Kidney (tissue), 14 donors: ENCODE measurements around the gene SLC43A1. TPM values are rescaled to one million over a fixed set of nuclear protein-coding genes. Genes with fewer than 3 reads are reported as not detected.

Experiments used
- DNase-seq, 5 donors: peaks; one replicate each; pipeline ENCODE4 v3.0.0-alpha.2; 2013 to 2020
- FAIRE-seq: peaks from 2 replicates; lab custom pipeline; 2012; peaks lifted over from hg19 to GRCh38; lab: Jason Lieb, UNC
- H3K27ac ChIP-seq, 2 donors: one replicate each; pipeline ENCODE4 v1.7.0; 2013; ENCODE audit warnings: low read depth in 2 of 2, low read length in 2 of 2, inconsistent platforms in 1 of 2
- H3K27me3 ChIP-seq: one replicate; pipeline ENCODE4 v1.7.1; 2013; ENCODE audit warnings: low read length, inconsistent platforms; ENCODE audit not compliant: control insufficient read depth, insufficient read depth
- H3K36me3 ChIP-seq, 3 donors: one replicate each; pipeline versions ENCODE4 v1.7.0 to v1.7.1; 2013; ENCODE audit warnings: low read length in 3 of 3, control low read depth in 1 of 3, inconsistent platforms in 1 of 3; ENCODE audit not compliant: insufficient read depth in 3 of 3, control insufficient read depth in 2 of 3
- H3K4me1 ChIP-seq, 3 donors: one replicate each; pipeline versions ENCODE4 v1.7.0 to v1.7.1; 2013; ENCODE audit warnings: low read length in 3 of 3, inconsistent platforms in 1 of 3, low read depth in 1 of 3; ENCODE audit not compliant: control insufficient read depth in 2 of 3, insufficient read depth in 2 of 3
- H3K4me3 ChIP-seq, 3 donors: one replicate each; pipeline versions ENCODE4 v1.7.0 to v1.8.1; 2013; ENCODE audit warnings: low read length in 3 of 3, control low read depth in 1 of 3, inconsistent platforms in 1 of 3
- H3K9ac ChIP-seq, 3 donors: one replicate each; pipeline versions ENCODE4 v1.7.0 to v1.7.1; 2013; ENCODE audit warnings: low read length in 3 of 3, control low read depth in 1 of 3, inconsistent platforms in 1 of 3
- H3K9me3 ChIP-seq, 3 donors: one replicate each; pipeline versions ENCODE4 v1.7.0 to v1.7.1; 2013; ENCODE audit warnings: low read length in 3 of 3, control low read depth in 1 of 3, inconsistent platforms in 1 of 3; ENCODE audit not compliant: control insufficient read depth in 2 of 3, insufficient read depth in 1 of 3
- intact Hi-C: fragments of 100-400 bp; cut with DNase I; formaldehyde crosslinking; loops from one replicate; pipeline ENCODE4 v1.11.1; 2022
- polyA plus RNA-seq: library from polyadenylated mRNA; stranded (reverse); fragments of 350-450 nt; fragmentation: Illumina TruSeq; extraction: RNeasy Lipid Tissue Mini Kit (QIAGEN cat#74804); gene quantifications from one replicate; pipeline ENCODE4 v1.2.3, GENCODE V29; 2014; ENCODE audit warnings: low read depth, low replicate concordance; ENCODE audit not compliant: insufficient read depth
- total RNA-seq: library from RNA; stranded (reverse); fragmentation: NEBNext Ultra II Directional; extraction: Animal tissue kit (Norgen Biotek cat#: 25700); gene quantifications from one replicate; pipeline ENCODE4 v1.2.1, GENCODE V29; 2021
- TF ChIP-seq, protein P1 (sequence below): IDR thresholded peaks from 3 replicates; pipeline ENCODE4 v1.5.1; 2012; ENCODE audit warnings: mild to moderate bottlenecking, moderate library complexity, borderline replicate concordance; ENCODE audit not compliant: insufficient read depth; ENCODE audit errors: extremely low read depth
- donor health status: control.
- donor health status: control.
- donor health status: control.
- donor health status: control.
- donor health status: control.
- donor health status: DM: yes; HTN: yes; CAD: no.
- donor health status: Normal renal cell carcinoma (clear cell type).

SLC43A1 gene
- total and polyA plus RNA-seq, 2 donors from 2014 or later, result 4.1 to 16.6 TPM

DNA sequence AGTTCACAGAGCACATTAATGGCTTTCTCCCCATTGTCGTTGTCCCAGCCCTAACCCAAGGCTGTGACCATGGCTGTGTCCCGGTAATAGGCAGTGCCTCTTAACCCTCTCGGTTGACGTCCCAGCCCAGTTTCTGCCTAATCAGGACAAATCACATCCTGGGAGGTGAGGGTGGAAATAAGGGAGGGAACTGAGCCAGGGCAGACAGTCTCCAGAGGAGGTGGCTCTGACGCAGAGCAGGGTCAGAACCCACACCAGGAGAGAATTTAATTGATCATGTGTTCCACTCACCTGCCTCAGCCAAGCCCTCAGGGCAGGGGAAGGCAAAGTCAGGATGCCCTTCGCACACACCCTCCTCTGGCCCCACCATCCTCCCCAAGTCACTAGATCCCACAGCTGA lies 17.0 kb downstream of the SLC43A1 start:
- Histone ChIP-seq H3K9me3 (no peaks in the 10 kb centered on the region), H3K4me3 (no peak overlapping the region), H3K27me3 (no peaks in the 10 kb centered on the region), H3K9ac (no peak overlapping the region), H3K27ac (no peak overlapping the region), H3K4me1 (peaks cover 0 to 16% (median 12%) of the 10 kb centered on the region in 3 donors), H3K36me3 (no peaks in the 10 kb centered on the region)
- no peak for FAIRE-seq
- TF ChIP-seq, protein P1, sequence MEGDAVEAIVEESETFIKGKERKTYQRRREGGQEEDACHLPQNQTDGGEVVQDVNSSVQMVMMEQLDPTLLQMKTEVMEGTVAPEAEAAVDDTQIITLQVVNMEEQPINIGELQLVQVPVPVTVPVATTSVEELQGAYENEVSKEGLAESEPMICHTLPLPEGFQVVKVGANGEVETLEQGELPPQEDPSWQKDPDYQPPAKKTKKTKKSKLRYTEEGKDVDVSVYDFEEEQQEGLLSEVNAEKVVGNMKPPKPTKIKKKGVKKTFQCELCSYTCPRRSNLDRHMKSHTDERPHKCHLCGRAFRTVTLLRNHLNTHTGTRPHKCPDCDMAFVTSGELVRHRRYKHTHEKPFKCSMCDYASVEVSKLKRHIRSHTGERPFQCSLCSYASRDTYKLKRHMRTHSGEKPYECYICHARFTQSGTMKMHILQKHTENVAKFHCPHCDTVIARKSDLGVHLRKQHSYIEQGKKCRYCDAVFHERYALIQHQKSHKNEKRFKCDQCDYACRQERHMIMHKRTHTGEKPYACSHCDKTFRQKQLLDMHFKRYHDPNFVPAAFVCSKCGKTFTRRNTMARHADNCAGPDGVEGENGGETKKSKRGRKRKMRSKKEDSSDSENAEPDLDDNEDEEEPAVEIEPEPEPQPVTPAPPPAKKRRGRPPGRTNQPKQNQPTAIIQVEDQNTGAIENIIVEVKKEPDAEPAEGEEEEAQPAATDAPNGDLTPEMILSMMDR, result no peak
- intact Hi-C loops, result no loop called here
- DNase-seq, result no peak

DNA sequence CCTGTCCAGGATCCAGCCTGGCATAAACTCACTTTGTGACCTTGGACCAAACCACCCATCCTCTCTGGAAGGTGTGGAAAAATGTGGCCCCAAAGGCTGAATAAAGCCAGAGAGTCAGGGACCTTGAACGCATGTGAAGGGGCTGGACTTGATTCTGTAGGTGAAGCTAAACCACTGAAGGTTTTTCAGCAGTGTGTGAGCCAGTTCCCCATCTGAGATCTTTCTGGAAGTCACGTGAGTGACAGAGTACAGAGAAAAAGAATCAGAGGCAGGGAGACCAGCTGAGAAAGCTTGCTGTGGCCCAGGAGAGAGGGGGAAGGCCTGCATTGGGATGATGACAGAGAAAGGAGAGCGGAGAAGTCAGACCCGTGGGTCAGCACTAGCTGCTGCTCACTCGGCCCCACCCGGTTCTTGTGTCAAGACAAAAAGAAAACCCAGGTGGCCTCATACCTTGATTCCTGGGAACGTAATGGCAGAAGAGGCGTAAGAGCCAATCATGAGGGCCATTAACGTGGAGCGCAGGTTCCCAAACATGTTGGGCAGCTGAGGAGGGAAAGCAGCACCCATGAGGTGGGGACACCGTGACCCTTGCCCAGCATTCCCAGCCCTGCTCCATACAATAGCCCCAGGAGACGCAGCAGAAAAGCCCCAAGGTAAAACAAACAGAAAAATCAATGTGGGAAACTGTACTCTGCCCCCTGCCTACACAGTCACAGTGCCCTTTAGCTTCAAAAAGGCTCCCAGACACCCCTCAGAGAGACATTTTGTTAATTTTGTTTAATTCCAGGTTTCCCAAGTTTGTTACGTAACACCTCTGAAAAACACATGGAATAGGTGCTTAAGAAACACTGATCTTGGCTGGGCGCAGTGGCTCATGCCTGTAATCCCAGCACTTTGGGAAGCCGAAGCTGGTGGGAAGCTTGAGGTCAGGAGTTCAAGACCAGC lies 17.9 kb downstream of the SLC43A1 start:
- Histone ChIP-seq H3K9ac (no peak overlapping the region), H3K4me3 (no peak overlapping the region), H3K27me3 (no peaks in the 10 kb centered on the region), H3K36me3 (no peaks in the 10 kb centered on the region), H3K9me3 (no peaks in the 10 kb centered on the region), H3K27ac (no peak overlapping the region), H3K4me1 (peaks cover 0 to 16% (median 12%) of the 10 kb centered on the region in 3 donors)
- DNase-seq (no peak), FAIRE-seq (no peak)
- TF ChIP-seq, protein P1, result no peak
- intact Hi-C loops, result no loop called here

DNA sequence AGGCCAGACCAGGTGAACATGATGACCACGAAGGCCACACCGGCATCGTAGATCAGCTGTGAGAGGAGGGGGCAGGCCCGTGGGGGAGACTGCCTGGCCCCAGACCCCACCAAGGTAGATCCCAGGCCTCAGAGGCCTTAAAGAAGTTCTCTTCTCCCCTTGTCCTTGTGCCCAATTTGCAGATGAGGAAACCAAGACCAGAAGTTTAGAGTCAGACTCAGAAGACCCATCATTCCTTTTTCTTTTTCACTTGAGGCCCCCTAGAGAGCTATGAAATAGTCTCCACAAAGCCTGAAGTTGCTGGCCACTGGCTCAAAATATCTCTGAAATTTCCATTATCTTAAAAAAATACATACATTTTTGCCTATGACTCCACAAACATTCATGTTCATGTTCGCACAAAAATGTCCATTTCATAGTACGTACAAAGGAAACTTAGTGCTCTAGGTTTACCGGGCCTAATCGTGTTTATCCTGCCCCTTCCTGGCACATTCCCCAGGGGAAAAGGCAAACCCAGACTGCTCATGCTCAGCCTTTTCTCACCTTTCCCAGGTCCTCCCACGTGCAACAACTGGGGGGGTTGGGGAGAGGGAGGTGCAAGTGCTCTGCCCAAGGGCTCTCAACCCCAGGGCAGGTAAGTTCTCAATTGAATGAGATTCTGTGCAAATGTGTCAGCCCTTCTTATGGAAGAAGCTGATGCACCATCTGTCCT lies 19.2 kb downstream of the SLC43A1 start:
- no peaks in the 10 kb centered on the region for H3K9me3 ChIP-seq
- H3K27me3 ChIP-seq, result no peaks in the 10 kb centered on the region
- no peak overlapping the region for H3K4me3 ChIP-seq
- intact Hi-C loops, result no loop called here
- TF ChIP-seq, protein P1, result no peak
- H3K36me3 ChIP-seq, result no peaks in the 10 kb centered on the region
- peak in 1 of 5 donors; percentile 8 for DNase-seq
- no peak for FAIRE-seq
- no peak overlapping the region for H3K9ac ChIP-seq
- peaks cover 0 to 12% (median 11%) of the 10 kb centered on the region in 3 donors for H3K4me1 ChIP-seq
- H3K27ac ChIP-seq, result no peak overlapping the region
